Renal cortex interstitium (tissue), 11 donors: Measurements from ENCODE around the gene ABL2. TPM values are rescaled to one million over a fixed set of nuclear protein-coding genes. Genes with fewer than 3 reads are reported as not detected.
"Not testable (repeated sequence)": the region's sequence is repeated elsewhere in the genome, so short reads cannot be mapped to it uniquely, and the experiment has no call there.

Experiments
- DNase-seq, 11 donors: peaks; one replicate each; pipeline ENCODE4 v3.0.0-alpha.2; 2013; ENCODE audit warnings: low read depth in 9 of 11, low spot score in 4 of 11; ENCODE audit errors: extremely low read depth in 1 of 11
- polyA plus RNA-seq, 3 donors: library from polyadenylated mRNA; unstranded; fragments of 120-200 nt; gene quantifications; one replicate each; pipeline ENCODE4 v1.2.1, GENCODE V29; 2013; ENCODE audit not compliant: insufficient read length in 3 of 3

ABL2 gene
- polyA plus RNA-seq, 3 donors: 10.6 to 12.3 (median 10.9) TPM

DNA sequence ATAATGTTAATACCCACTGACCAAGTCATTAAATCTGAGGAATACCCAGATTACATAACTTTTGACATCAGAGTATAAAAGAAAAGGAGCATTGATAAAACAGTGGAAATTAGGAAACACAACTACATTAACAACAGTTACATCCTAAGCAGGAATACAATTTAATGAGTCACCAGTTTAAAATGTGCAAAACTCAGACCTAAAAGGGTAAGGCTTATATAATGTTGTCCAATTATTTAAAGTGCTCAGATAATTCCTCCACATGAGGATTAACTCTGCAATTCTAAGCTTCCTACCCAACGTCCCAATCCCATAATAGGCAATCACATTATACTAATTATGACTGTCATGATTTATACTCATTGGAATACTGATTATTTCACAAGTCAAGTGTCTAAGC is 50.5 kb downstream of the ABL2 start:
- no peak for DNase-seq

DNA sequence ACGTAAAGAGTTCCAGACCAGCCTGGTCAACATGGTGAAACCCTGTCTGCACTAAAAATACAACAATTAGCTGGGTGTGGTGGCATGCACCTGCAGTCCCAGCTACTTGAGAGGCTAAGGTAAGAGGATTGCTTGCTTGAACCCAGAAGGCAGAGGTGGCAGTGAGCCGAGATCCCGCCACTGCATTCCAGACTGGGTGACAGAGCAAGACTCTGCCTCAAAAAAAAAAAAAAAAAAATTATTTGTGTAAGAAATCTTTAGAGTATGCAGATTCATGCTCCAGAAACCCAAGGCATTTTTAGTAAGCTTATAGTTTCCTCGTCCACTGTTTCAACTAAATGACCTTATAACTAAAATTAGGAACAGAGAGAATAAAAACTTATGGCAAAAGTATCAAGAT is 51.3 kb downstream of the ABL2 start:
- no peak for DNase-seq

- DNase-seq: no peak
Observed at GRCh38 chr1:179177615-179178014, 51.9 kb downstream of the ABL2 start.

DNA sequence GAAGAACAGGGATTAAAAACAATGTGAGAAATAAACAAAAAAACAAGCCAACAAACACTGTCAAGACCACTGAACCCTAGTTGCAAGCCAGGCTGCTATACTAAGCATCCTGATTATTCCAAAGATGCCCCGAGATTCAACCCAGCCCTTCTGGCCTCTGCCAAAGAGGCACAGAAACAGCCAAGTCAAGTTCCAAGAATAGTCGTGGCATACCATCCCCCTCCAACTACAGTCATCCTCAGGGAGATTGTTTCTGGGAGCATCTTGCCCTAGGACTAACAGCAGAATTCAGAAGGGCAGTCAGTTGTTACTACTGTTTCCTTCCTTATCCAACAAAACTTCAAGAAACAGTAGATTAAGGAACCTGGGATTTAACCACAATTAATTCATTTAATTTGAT is 52.3 kb downstream of the ABL2 start:
- DNase-seq: no peak

DNA sequence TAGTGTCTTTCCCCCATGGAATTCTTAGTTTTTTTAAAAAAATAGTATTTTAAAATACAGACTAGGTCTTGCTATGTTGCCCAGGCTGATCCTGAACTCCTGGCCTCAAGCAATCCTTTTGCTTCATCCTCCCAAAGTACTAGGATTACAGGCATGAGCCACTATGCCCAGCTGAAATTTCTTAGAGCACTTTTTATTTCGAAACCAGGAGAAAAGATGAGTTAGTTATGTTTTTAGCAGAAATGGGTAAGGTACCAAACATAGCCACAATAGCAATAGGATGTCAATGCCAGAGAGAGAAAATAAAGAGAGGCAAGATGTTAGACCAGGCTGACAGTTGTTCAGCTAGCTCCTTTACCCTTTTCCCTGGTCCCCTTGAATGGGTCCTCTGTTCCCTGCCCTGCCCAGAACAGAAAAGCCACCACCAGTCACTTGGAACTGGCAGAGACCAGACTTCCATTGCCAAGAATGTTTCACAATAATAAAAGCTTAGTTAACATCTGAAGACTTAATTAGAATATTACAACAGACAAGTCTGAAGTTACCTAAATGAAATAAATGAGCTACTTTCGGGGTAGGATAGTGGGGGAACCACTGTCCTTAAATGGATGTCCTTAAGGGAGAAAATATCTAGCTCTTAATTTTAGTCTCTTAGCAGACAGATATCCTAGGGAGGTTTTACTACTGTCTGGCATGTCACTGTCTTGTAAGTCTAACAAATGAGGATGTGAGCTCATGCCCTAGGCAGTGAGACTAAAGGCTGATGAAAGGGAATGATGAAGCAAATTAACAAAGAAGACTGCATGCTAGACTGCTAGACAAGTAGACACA is 54.3 kb downstream of the ABL2 start:
- no peak for DNase-seq

DNA sequence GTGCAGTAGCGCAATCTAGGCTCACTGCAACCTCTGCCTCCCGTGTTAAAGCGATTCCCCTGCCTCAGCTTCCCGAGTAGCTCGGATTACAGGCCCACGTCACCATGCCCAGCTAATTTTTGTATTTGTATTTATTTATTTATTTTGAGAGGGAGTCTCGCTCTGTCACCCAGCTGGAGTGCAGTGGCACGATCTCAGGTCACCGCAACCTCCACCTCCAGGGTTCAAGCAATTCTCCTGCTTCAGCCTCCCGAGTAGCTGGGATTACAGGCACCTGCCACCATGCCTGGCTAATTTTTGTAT is 59.1 kb downstream of the ABL2 start:
- DNase-seq: not testable (repeated sequence)

GRCh38 chr1:179169616-179170467 is 59.6 kb downstream of the ABL2 start:
- DNase-seq: no peak

GRCh38 chr1:179168536-179168935 is 60.9 kb downstream of the ABL2 start:
- DNase-seq: no peak

DNA sequence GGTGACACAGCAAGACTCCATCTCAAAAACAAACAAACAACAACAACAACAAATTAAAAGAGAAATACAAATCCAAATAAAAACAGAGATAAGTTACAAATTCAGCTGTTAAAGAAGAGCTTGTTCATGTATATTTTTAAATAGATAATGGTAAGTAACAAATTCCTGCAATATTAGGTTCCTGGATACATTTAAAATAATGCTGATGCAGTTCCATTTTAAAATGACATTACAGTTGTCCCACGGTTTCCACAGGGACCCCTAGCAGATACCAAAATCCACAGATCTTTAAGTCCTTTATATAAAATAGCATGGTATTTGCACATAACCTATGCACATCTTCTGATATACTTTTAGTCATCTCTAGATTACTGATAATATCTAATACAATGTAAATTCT is 61.5 kb downstream of the ABL2 start:
- DNase-seq: no peak

- DNase-seq: no peak
Observed at GRCh38 chr1:179167418-179167777, 62.1 kb downstream of the ABL2 start.

DNA sequence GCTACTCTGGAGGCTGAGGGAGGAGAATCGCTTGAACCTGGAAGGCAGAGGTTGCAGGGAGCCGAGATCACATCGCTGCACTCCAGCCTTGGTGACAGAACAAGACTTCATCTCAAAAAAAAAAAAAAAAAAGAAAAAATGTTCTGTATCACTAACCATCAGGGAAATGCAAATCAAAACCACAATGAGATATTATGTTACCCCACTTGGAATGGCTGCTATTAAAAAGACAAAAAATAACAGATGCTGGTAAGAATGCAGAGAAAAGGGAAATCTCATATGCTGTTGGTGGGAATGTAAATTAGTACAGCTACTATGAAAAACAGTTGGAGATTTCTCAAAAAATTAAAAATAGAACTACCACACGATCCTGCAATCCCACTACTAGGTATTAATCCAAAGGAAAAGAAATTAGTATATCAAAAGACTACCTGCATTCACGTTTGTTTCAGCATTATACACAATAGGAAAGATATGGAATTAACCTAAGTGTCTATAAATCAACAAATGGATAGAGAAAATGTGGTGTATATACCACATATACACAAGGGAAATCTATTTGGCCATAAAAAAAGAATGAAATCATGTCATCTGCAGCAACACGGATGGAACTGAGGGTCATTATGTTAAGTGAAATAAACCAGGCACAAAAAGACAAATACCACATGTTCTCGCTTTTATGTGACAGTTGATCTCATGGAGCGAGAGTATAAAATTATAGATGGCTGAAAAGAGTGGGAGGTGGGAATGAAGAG is 62.6 kb downstream of the ABL2 start:
- no peak for DNase-seq

- DNase-seq: no peak
Observed at GRCh38 chr1:179164494-179164893, 65.0 kb downstream of the ABL2 start.

DNA sequence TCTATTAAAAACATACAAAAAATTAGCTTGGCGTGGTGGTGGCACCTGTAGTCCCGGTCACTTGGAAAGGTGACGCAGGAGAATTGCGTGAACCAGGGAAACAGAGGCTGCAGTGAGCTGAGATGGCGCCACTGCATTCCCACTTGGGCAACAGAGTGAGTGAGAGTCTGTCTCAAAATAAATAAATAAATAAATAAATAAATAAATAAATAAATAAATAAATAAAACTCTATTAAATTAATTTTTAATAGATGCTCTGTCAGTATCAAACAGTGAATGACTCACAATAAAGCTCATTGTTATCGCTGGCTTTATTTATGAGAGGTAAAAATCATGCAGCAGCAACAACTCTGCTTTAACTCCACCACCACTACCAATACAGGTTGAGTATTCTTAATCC is 72.8 kb downstream of the ABL2 start:
- no peak for DNase-seq

- no peak for DNase-seq
Observed at GRCh38 chr1:179156026-179156425, 73.5 kb downstream of the ABL2 start.

- DNase-seq: no peak
Observed at GRCh38 chr1:179155615-179156014, 73.9 kb downstream of the ABL2 start.

DNA sequence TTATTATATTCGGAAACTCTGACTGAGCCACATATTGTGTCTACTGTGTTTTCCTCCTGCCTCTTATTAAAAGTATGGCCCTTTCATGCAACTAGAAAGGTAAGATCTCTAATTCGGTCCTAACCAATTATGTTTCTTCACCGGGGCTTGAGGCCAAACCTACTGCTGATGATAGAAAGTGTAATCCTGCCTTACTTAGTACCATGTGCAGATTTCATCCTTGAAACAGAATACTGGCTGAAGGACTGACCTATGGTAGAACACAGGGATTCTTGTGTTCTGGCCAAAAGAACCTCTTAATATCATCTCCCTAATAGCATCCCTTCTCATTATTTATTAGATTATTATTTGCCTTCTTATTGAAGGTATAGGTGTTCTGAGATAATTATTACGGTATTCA is 75.0 kb downstream of the ABL2 start:
- DNase-seq: no peak

DNA sequence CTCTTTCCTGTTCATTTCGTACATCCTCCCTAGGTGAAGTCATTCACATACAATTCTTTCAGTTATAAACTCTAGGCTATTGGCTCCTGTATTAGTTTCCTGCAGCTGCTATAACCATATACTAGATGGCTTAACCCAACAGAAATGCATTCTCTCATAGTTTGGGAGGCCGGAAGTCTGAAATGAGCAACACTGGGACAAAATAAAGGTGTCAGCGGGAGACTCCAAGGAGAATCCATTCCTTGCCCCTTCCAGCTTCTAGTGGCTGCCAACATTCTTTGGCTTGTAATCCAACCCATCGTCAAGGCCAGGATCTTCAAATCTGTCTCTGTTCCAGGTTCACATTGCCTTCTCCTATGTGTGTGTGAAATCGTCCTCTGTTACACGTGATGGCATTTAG is 76.3 kb downstream of the ABL2 start:
- no peak for DNase-seq

- no peak for DNase-seq
Observed at GRCh38 chr1:179151908-179152682, 77.4 kb downstream of the ABL2 start.

DNA sequence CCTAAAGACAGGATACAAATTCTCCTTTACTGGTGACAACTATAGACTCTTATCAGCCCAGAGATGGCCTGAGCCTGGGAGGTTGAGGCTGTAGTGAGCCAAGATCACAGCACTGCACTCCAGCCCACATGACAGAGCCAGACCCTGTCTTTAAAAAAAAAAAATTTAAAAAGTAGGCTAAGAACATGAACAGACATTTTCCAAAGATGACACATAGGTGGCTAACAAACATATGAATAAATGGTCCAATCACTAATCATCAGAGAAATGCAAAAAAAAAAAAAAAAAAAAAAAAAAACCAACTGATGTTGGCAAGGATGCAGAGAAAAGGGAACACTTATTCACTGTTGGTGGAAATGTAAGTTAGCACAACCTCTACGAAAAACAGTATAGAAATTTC is 82.6 kb downstream of the ABL2 start:
- no peak for DNase-seq
